T47D (cell line): ENCODE measurements around the gene NDFIP2.
"Not testable (repeated sequence)": the region's sequence is repeated elsewhere in the genome, so short reads cannot be mapped to it uniquely, and the experiment has no call there.

Experiments
- DNase-seq, 2 experiments: peaks; one replicate each; pipeline versions ENCODE4 v3.0.0 to v3.0.0-alpha.2; 2011 to 2012; ENCODE audit warnings: low read depth in 1 of 2, low spot score in 1 of 2
- JUND ChIP-seq: IDR thresholded peaks from 2 replicates; pipeline ENCODE4 v1.6.1; 2012; ENCODE audit warnings: low read depth
- in situ Hi-C: cut with HindIII; loops from 2 replicates; pipeline ENCODE4 v1.10.0; 2016; ENCODE audit warnings: low sequenced_read_pairs, low pct_unique_long_range_greater_than_20kb

The NDFIP2 gene

GRCh38 chr13:79562557-79562956 lies 81.6 kb downstream of the NDFIP2 start:
- TF ChIP-seq JUND, result no peak
- in situ Hi-C loops, result no loop called here
- DNase-seq, result no peak

GRCh38 chr13:79566118-79566517 lies 85.2 kb downstream of the NDFIP2 start:
- in situ Hi-C loops, result no loop called here
- no peak for TF ChIP-seq JUND

GRCh38 chr13:79571147-79571546 lies 90.2 kb downstream of the NDFIP2 start:
- no peak for TF ChIP-seq JUND
- in situ Hi-C loops, result no loop called here
- DNase-seq, result no peak

More at GRCh38 chr13:79566118-79566517, 85.2 kb downstream of the NDFIP2 start:
- no peak for DNase-seq

- in situ Hi-C loops, result not testable (repeated sequence)
Measured at GRCh38 chr13:79573892-79574291, 92.9 kb downstream of the NDFIP2 start.

GRCh38 chr13:79581870-79582315 lies 100.9 kb downstream of the NDFIP2 start:
- TF ChIP-seq JUND, result no peak
- in situ Hi-C loops, result no loop called here
- DNase-seq, result no peak

More at GRCh38 chr13:79573892-79574291, 92.9 kb downstream of the NDFIP2 start:
- DNase-seq, result not testable (repeated sequence)

- in situ Hi-C loops, result no loop called here
- no peak for DNase-seq
- no peak for TF ChIP-seq JUND
Measured at GRCh38 chr13:79582896-79583295, 101.9 kb downstream of the NDFIP2 start.

- in situ Hi-C loops, result no loop called here
- TF ChIP-seq JUND, result no peak
- DNase-seq, result no peak
Measured at GRCh38 chr13:79585033-79585432, 104.1 kb downstream of the NDFIP2 start.

GRCh38 chr13:79589603-79590393 lies 108.8 kb downstream of the NDFIP2 start:
- no peak for TF ChIP-seq JUND
- in situ Hi-C loops, result no loop called here
- peak in 1 of 2 experiments; percentile 34 for DNase-seq

- no peak for TF ChIP-seq JUND
- no peak for DNase-seq
- in situ Hi-C loops, result no loop called here
Measured at GRCh38 chr13:79590394-79590676, 109.4 kb downstream of the NDFIP2 start.

- in situ Hi-C loops, result no loop called here
- no peak for TF ChIP-seq JUND
Measured at GRCh38 chr13:79591493-79591892, 110.5 kb downstream of the NDFIP2 start.

GRCh38 chr13:79593121-79593520 lies 112.2 kb downstream of the NDFIP2 start:
- no peak for TF ChIP-seq JUND
- in situ Hi-C loops, result no loop called here
- DNase-seq, result no peak

More at GRCh38 chr13:79591493-79591892, 110.5 kb downstream of the NDFIP2 start:
- no peak for DNase-seq

GRCh38 chr13:79593641-79594275 lies 112.8 kb downstream of the NDFIP2 start:
- in situ Hi-C loops, result no loop called here
- no peak for DNase-seq
- TF ChIP-seq JUND, result no peak

- DNase-seq, in situ Hi-C loops: not testable (repeated sequence)
Measured at GRCh38 chr13:79600146-79600545, 119.2 kb downstream of the NDFIP2 start.
